ENCODE measurements around the gene MOB4.

Gene MOB4

GRCh38 chr2:197597166-197597565 lies 81.3 kb downstream of the MOB4 start:
- H3K4me3 ChIP-seq: no peak overlapping the region
- no peaks in the 10 kb centered on the region for H3K4me1 ChIP-seq
- H3K27ac ChIP-seq: no peak overlapping the region
- intact Hi-C loops (cut with DNase I; ENCODE audit: low total_unique reads): no loop called here
- DNase-seq: no peak
- no peaks in the 10 kb centered on the region for H3K9me3 ChIP-seq
- TF ChIP-seq CTCF (IDR thresholded peaks at IDR 0.05): no peak
- H3K36me3 ChIP-seq: no peaks in the 10 kb centered on the region
- H3K27me3 ChIP-seq: no peaks in the 10 kb centered on the region

- no peaks in the 10 kb centered on the region for H3K9me3 ChIP-seq
- no peak for TF ChIP-seq CTCF (IDR thresholded peaks at IDR 0.05)
- no peaks in the 10 kb centered on the region for H3K27me3 ChIP-seq
- no peak overlapping the region for H3K27ac ChIP-seq
- intact Hi-C loops (cut with DNase I; ENCODE audit: low total_unique reads): no loop called here
- DNase-seq: no peak
- H3K4me1 ChIP-seq: no peaks in the 10 kb centered on the region
- no peak overlapping the region for H3K4me3 ChIP-seq
- H3K36me3 ChIP-seq: no peaks in the 10 kb centered on the region
Observed at GRCh38 chr2:197598450-197598849, 82.6 kb downstream of the MOB4 start.

- no peaks in the 10 kb centered on the region for H3K36me3 ChIP-seq
- no peak overlapping the region for H3K27ac ChIP-seq
- no peaks in the 10 kb centered on the region for H3K27me3 ChIP-seq
- H3K9me3 ChIP-seq: no peaks in the 10 kb centered on the region
- H3K4me3 ChIP-seq: no peak overlapping the region
- no peak for TF ChIP-seq CTCF (IDR thresholded peaks at IDR 0.05)
- DNase-seq: no peak
- intact Hi-C loops (cut with DNase I; ENCODE audit: low total_unique reads): no loop called here
- no peaks in the 10 kb centered on the region for H3K4me1 ChIP-seq
Observed at GRCh38 chr2:197599285-197599965, 83.6 kb downstream of the MOB4 start.

DNA sequence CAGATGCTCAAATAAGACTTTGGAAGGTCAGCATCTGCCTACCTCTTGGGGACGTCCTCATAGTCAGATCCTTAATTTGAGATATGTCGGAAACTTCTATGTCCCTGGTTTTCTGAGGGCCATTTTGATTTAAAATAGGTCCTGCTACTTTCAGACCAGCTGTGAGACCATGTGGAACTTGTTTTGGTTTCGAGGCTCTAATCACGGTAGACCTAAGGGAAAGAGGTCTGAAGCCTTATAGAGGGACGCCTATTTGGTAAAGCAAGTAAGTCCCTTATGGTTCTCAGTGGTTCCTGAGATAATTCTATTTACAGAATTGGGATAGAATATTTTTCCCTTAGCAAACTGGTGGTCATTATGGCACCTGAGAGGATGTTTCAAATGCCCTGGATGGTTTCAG lies 84.4 kb downstream of the MOB4 start:
- H3K27ac ChIP-seq: no peak overlapping the region
- no peak for DNase-seq
- no peak for TF ChIP-seq CTCF (IDR thresholded peaks at IDR 0.05)
- no peaks in the 10 kb centered on the region for H3K36me3 ChIP-seq
- no peaks in the 10 kb centered on the region for H3K27me3 ChIP-seq
- H3K4me1 ChIP-seq: no peaks in the 10 kb centered on the region
- no peak overlapping the region for H3K4me3 ChIP-seq
- no peaks in the 10 kb centered on the region for H3K9me3 ChIP-seq
- intact Hi-C loops (cut with DNase I; ENCODE audit: low total_unique reads): no loop called here

- Histone ChIP-seq H3K9me3 (no peaks in the 10 kb centered on the region), H3K36me3 (no peaks in the 10 kb centered on the region), H3K4me1 (no peaks in the 10 kb centered on the region), H3K27ac (no peak overlapping the region), H3K27me3 (no peaks in the 10 kb centered on the region), H3K4me3 (no peak overlapping the region)
- no peak for DNase-seq
- intact Hi-C loops (cut with DNase I; ENCODE audit: low total_unique reads): no loop called here
- TF ChIP-seq CTCF (IDR thresholded peaks at IDR 0.05): no peak
Observed at GRCh38 chr2:197601726-197602125, 85.9 kb downstream of the MOB4 start.
